MCF 10A (cell line): ENCODE results near the gene MID1IP1. TPM values are rescaled to one million over a fixed set of nuclear protein-coding genes. Genes with fewer than 3 reads are reported as not detected.

ENCODE experiments used
- BruUV-seq: library from RNA; stranded (reverse); fragments of 400-500 nt; replicated peaks from 2 replicates; lab custom pipeline; 2021; lab: Mats Ljungman, UMichigan
- CTCF ChIA-PET: fragments of 300-600 bp; sonication (Branson Sonifier 250); formaldehyde crosslinking; extraction: SDS; loops from one replicate; lab custom pipeline; 2021; ENCODE audit warnings: antibody characterized with exemption, inconsistent platforms; lab: Yijun Ruan, JAX
- POLR2A ChIA-PET: fragments of 300-600, 350-650 bp; sonication (Branson Sonifier 250); formaldehyde crosslinking; extraction: SDS; loops from one replicate; lab custom pipeline; 2020; ENCODE audit warnings: antibody characterized with exemption, inconsistent platforms; lab: Yijun Ruan, JAX
- DNase-seq: peaks from one replicate; pipeline ENCODE4 v3.0.0-alpha.2; 2018; ENCODE audit not compliant: unreplicated experiment
- H3K27ac Mint-ChIP-seq: one replicate; pipeline ENCODE4 v1.8.0; 2022; ENCODE audit warnings: mild to moderate bottlenecking, low read depth, mixed read lengths; ENCODE audit not compliant: unreplicated experiment
- H3K27me3 Mint-ChIP-seq: one replicate; pipeline ENCODE4 v1.8.0; 2022; ENCODE audit warnings: mixed read lengths; ENCODE audit not compliant: insufficient read depth, unreplicated experiment
- H3K36me3 Mint-ChIP-seq: one replicate; pipeline ENCODE4 v1.8.0; 2022; ENCODE audit warnings: mild to moderate bottlenecking, moderate library complexity, mixed read lengths; ENCODE audit not compliant: insufficient read depth, unreplicated experiment
- H3K4me1 Mint-ChIP-seq: one replicate; pipeline ENCODE4 v1.8.0; 2022; ENCODE audit warnings: mixed read lengths; ENCODE audit not compliant: insufficient read depth, unreplicated experiment
- H3K4me3 Mint-ChIP-seq: one replicate; pipeline ENCODE4 v1.8.0; 2022; ENCODE audit warnings: mild to moderate bottlenecking, moderate library complexity, mixed read lengths; ENCODE audit not compliant: unreplicated experiment
- H3K9me3 Mint-ChIP-seq: one replicate; pipeline ENCODE4 v1.8.0; 2022; ENCODE audit warnings: mixed read lengths; ENCODE audit not compliant: unreplicated experiment
- CTCF ChIP-seq: fragments of 200-600 bp; IDR thresholded peaks from one replicate; pipeline ENCODE4 v1.8.0; 2022; ENCODE audit warnings: antibody characterized with exemption, mild to moderate bottlenecking; ENCODE audit not compliant: unreplicated experiment
- intact Hi-C: fragments of 100-400 bp; cut with micrococcal nuclease; formaldehyde crosslinking; loops from 2 replicates; pipeline ENCODE4 v1.14.1; 2022
- total RNA-seq: library from RNA; stranded (reverse); gene quantifications from 2 replicates; pipeline ENCODE4 v1.2.3, GENCODE V29; 2022

Gene MID1IP1
- total RNA-seq, 1 experiment from 2014 or later = 52.4 TPM

DNA sequence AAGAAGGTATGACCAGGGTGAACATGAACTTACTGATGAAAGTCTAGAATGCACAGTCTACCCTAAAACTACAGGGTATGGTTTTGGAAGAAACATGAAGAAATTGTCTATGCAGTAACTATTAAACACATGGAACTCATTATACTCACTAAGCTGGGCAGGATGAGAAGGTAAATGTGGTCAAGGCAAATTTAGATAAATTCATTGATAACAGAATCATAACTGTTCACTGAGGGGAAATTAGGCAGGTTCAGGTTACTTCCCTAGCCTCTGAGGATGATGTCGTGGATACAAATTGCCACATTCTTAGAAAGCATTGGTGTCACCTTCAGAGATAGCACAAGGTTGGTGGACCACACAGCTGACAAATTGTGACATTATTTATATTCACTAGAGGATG lies 40.4 kb upstream of the MID1IP1 start:
- H3K9me3 Mint-ChIP-seq = no peaks in the 10 kb centered on the region
- peaks cover 57% of the 10 kb centered on the region for H3K27me3 Mint-ChIP-seq
- H3K4me1 Mint-ChIP-seq = no peaks in the 10 kb centered on the region
- no peaks in the 10 kb centered on the region for H3K36me3 Mint-ChIP-seq
- no peak overlapping the region for H3K4me3 Mint-ChIP-seq
- CTCF ChIA-PET = interaction anchor here (0.6 to 1.3 kb wide), 2 partner anchors 8 to 505 kb away, joined by 3 to 4 read pairs; no protein-coding TSS in a partner anchor
- POLR2A ChIA-PET = no interaction called here
- DNase-seq = no peak
- intact Hi-C loops = no loop called here
- BruUV-seq = no TSS peak
- TF ChIP-seq CTCF = no peak
- H3K27ac Mint-ChIP-seq = no peak overlapping the region

DNA sequence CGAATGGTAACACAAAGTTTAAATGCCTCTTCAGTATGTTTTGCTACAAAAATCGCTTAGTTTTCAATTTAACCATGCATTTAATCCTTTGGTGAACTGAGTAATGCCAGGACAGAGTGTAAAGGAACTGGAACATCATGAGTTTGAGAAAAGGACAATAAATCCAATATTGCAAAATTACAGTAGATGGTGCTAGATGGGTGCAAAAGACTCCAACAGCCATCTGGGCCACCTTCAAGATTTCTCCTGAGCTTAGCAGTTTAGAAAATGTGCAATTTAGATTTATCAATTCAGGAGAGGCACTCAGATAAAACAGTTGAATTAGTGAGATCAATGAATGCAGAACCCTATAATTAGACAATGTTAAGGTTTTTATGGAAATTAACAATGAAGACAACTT lies 33.2 kb upstream of the MID1IP1 start:
- ChIA-PET POLR2A (interaction anchor here (0.6 to 1.6 kb wide), 4 partner anchors 31 to 76 kb away, joined by 3 to 4 read pairs (median 3); partner anchors contain the start of gene MID1IP1), CTCF (interaction anchor here (0.6 to 2.6 kb wide), 17 partner anchors 12 to 392 kb away, joined by 3 to 10 read pairs (median 4); no protein-coding TSS in a partner anchor)
- Mint-ChIP-seq H3K27ac (no peak overlapping the region), H3K9me3 (no peaks in the 10 kb centered on the region), H3K4me1 (no peaks in the 10 kb centered on the region), H3K36me3 (no peaks in the 10 kb centered on the region), H3K4me3 (no peak overlapping the region), H3K27me3 (peaks cover 40% of the 10 kb centered on the region)
- BruUV-seq = no TSS peak
- peak; percentile 35 for DNase-seq
- intact Hi-C loops = loop anchor here (1.0 to 2.0 kb wide), 3 partner anchors 37 to 381 kb away; no protein-coding TSS in a partner anchor
- peak; percentile 48 for TF ChIP-seq CTCF

DNA sequence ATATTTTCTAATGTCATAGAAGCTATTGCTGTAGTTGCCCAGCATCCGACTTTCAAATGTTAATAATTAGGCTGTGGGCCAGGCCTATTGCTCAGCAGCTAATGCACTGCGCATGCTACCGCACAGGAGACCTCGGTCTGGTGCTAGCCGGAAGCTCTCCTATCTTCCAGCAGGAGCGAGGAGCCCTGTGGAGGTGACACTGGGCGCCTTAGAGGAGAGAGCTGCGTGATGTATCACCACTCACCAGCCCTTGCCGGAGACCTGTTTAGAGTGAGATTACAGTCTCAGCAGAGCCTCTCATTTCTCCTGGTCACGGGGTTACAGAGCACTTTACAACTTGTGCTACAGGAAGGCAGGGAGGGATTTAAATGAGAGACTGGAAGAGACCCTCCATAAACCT lies 31.1 kb upstream of the MID1IP1 start:
- POLR2A ChIA-PET = interaction anchor here (1.1 kb wide), 1 partner anchor 35 kb away, joined by 3 read pairs; no protein-coding TSS in a partner anchor
- H3K9me3 Mint-ChIP-seq = no peaks in the 10 kb centered on the region
- DNase-seq = no peak
- H3K27me3 Mint-ChIP-seq = peaks cover 57% of the 10 kb centered on the region
- no peaks in the 10 kb centered on the region for H3K4me1 Mint-ChIP-seq
- BruUV-seq = no TSS peak
- H3K36me3 Mint-ChIP-seq = no peaks in the 10 kb centered on the region
- no peak overlapping the region for H3K4me3 Mint-ChIP-seq
- CTCF ChIA-PET = interaction anchor here (0.9 to 1.1 kb wide), 2 partner anchors 16 to 380 kb away, joined by 3 read pairs; no protein-coding TSS in a partner anchor
- H3K27ac Mint-ChIP-seq = no peak overlapping the region
- TF ChIP-seq CTCF = no peak
- intact Hi-C loops = no loop called here

- H3K9me3 Mint-ChIP-seq = no peaks in the 10 kb centered on the region
- H3K27ac Mint-ChIP-seq = no peak overlapping the region
- ChIA-PET POLR2A (interaction anchor here (0.8 kb wide), 1 partner anchor 289 kb away, joined by 3 read pairs; no protein-coding TSS in a partner anchor), CTCF (no interaction called here)
- H3K27me3 Mint-ChIP-seq = peaks cover 71% of the 10 kb centered on the region
- DNase-seq = no peak
- no peaks in the 10 kb centered on the region for H3K36me3 Mint-ChIP-seq
- H3K4me1 Mint-ChIP-seq = no peaks in the 10 kb centered on the region
- H3K4me3 Mint-ChIP-seq = no peak overlapping the region
- intact Hi-C loops = no loop called here
- TF ChIP-seq CTCF = no peak
- BruUV-seq = no TSS peak
Measured at GRCh38 chrX:38774249-38774648, 27.0 kb upstream of the MID1IP1 start.
